ENCODE results near the gene RANBP3L. TPM values are rescaled to one million over a fixed set of nuclear protein-coding genes. Genes with fewer than 3 reads are reported as not detected.

RANBP3L gene
- total and polyA plus RNA-seq, 10 of the 15 experiments (the other 5 are each of a cell fraction or from before 2014, with no cell fraction given) = 0.02 to 0.29 (median 0.06) TPM; not detected in 4

GRCh38 chr5:36209664-36210063 is 92.0 kb downstream of the RANBP3L start:
- H3K27ac ChIP-seq (ENCODE audit: control insufficient read depth, insufficient read depth) = no peak overlapping the region
- ATAC-seq = no peak
- no peak overlapping the region for H3K9ac ChIP-seq (ENCODE audit: control insufficient read depth, insufficient read depth, low read length)
- H3K27me3 ChIP-seq (replicated peaks in 1 of 2; ENCODE audit: control insufficient read depth in 2 of 2, insufficient read depth in 2 of 2, low read length in 1 of 2) = no peaks in the 10 kb centered on the region
- DNase-seq (ENCODE audit: low read depth, low spot score) = no peak
- no peaks in the 10 kb centered on the region for H3K9me3 ChIP-seq (replicated peaks; ENCODE audit: control insufficient read depth, insufficient read depth, low read length)
- H3K36me3 ChIP-seq (ENCODE audit: control insufficient read depth in 2 of 2, insufficient read depth in 2 of 2, low read length in 1 of 2) = no peaks in the 10 kb centered on the region
- no peak overlapping the region for H3K4me3 ChIP-seq
- ChIA-PET SMC1A (ENCODE audit: uncharacterized antibody, unreplicated experiment) (interaction anchor here (1.2 kb wide), 1 partner anchor 10 kb away, joined by 3 read pairs; no protein-coding TSS in a partner anchor), POLR2A (no interaction called here), RAD21 (ENCODE audit: unreplicated experiment) (no interaction called here), CTCF (no interaction called here)
- in situ Hi-C loops (cut with MboI) (no loop called here), intact Hi-C loops (cut with micrococcal nuclease; ENCODE audit: unreplicated experiment) (no loop called here)
- 98% methylated on average over 3 of the region's 3 CpGs for WGBS (ENCODE audit: insufficient coverage, insufficient replicate concordance, low lambda C conversion rate, missing lambda C conversion rate)
- FAIRE-seq = no peak
- H3K4me1 ChIP-seq (ENCODE audit: control insufficient read depth, insufficient read depth, low read length) = no peaks in the 10 kb centered on the region
- no peak overlapping the region for H2AFZ ChIP-seq (ENCODE audit: control insufficient read depth, low read depth, low read length)
- no peaks in the 10 kb centered on the region for H3K79me2 ChIP-seq (ENCODE audit: control insufficient read depth, insufficient read depth, low read length)
- H4K20me1 ChIP-seq (ENCODE audit: control insufficient read depth, insufficient read depth) = no peaks in the 10 kb centered on the region
- no TSS peak for BruUV-seq (replicated peaks)
- no peak overlapping the region for H3K4me2 ChIP-seq (ENCODE audit: control insufficient read depth, insufficient read depth)
- TF ChIP-seq HCFC1 (IDR thresholded peaks at IDR 0.05; ENCODE audit: low read length) (no peak), TCF12 (IDR thresholded peaks at IDR 0.05; ENCODE audit: low read depth, low read length) (no peak), MLLT1 (IDR thresholded peaks at IDR 0.05) (no peak), CHD4 (IDR thresholded peaks at IDR 0.05) (no peak), POU2F2 (IDR thresholded peaks at IDR 0.05; ENCODE audit: borderline replicate concordance, low read depth, low read length) (no peak), ZNF687 (IDR thresholded peaks at IDR 0.05) (no peak), MYC (IDR thresholded peaks at IDR 0.05; ENCODE audit: insufficient read depth, insufficient read length, insufficient replicate concordance, low read length, severe bottlenecking) (no peak), ZBED1 (IDR thresholded peaks at IDR 0.05; ENCODE audit: borderline replicate concordance) (no peak), E4F1 (IDR thresholded peaks at IDR 0.05; ENCODE audit: borderline replicate concordance, partially characterized antibody) (no peak), MXI1 (IDR thresholded peaks at IDR 0.05; ENCODE audit: low read depth, low read length) (no peak), PKNOX1 (IDR thresholded peaks at IDR 0.05) (no peak), CTCF (IDR thresholded peaks at IDR 0.05 in 2 of 3, conservative IDR thresholded peaks at IDR 0.05 in 1 of 3; ENCODE audit: control insufficient read depth in 2 of 3, extremely low read depth in 1 of 3, insufficient read depth in 1 of 3, low read depth in 3 of 3, low read length in 3 of 3) (no peak), EP300 (IDR thresholded peaks at IDR 0.05; ENCODE audit: borderline replicate concordance in 1 of 2, control insufficient read depth in 1 of 2, low read depth in 2 of 2, low read length in 2 of 2) (no peak)
